PC-3 (cell line): ENCODE measurements around the gene PLXNA2. TPM values are rescaled to one million over a fixed set of nuclear protein-coding genes. Genes with fewer than 3 reads are reported as not detected.

Experiments
- ATAC-seq: fragments of 200-7000 bp; cut with Tn5 transposase; 2 replicates; pipeline ENCODE4 v1.9.1; 2020; ENCODE audit warnings: mild to moderate bottlenecking, moderate library complexity
- BruUV-seq: library from RNA; stranded (reverse); fragments of 400-500 nt; replicated peaks from 2 replicates; lab custom pipeline; 2021; lab: Mats Ljungman, UMichigan
- CTCF ChIA-PET: fragments of 300-600 bp; sonication (Branson Sonifier 250); formaldehyde crosslinking; loops from one replicate; lab custom pipeline; 2022; ENCODE audit warnings: antibody characterized with exemption; lab: Charles Lee
- POLR2A ChIA-PET: fragments of 300-600 bp; sonication (Branson Sonifier 250); formaldehyde crosslinking; loops from one replicate; lab custom pipeline; 2022; ENCODE audit warnings: antibody characterized with exemption; ENCODE audit not compliant: unreplicated experiment; lab: Charles Lee
- DNase-seq: peaks from one replicate; pipeline ENCODE4 v3.0.0-alpha.2; 2015
- H2AFZ ChIP-seq: fragments of 300-600 bp; sonication (generic); 2 replicates; pipeline ENCODE4 v1.6.0; 2016; ENCODE audit warnings: antibody characterized with exemption, low read length
- H3F3A ChIP-seq: fragments of 300-600 bp; sonication (generic); one replicate; pipeline ENCODE4 v1.6.0; 2017; ENCODE audit warnings: antibody characterized with exemption, low read length, control low read depth, mild to moderate bottlenecking; ENCODE audit not compliant: unreplicated experiment
- H3K27ac ChIP-seq: fragments of 300-600 bp; sonication (generic); 2 replicates; pipeline ENCODE4 v1.5.1; 2016; ENCODE audit warnings: mild to moderate bottlenecking, low read length
- H3K27me3 ChIP-seq: fragments of 300-600 bp; sonication (generic); 2 replicates; pipeline ENCODE4 v1.6.1; 2016; ENCODE audit warnings: low read length, mixed read lengths
- H3K36me3 ChIP-seq: fragments of 300-600 bp; sonication (generic); 2 replicates; pipeline ENCODE4 v1.6.1; 2016; ENCODE audit warnings: low read depth, mixed run types, low read length, mixed read lengths
- H3K4me1 ChIP-seq: fragments of 300-600 bp; sonication (generic); 2 replicates; pipeline ENCODE4 v1.5.1; 2016; ENCODE audit warnings: low read length; ENCODE audit not compliant: insufficient read depth
- H3K4me2 ChIP-seq: fragments of 300-600 bp; sonication (generic); 2 replicates; pipeline ENCODE4 v1.6.0; 2016; ENCODE audit warnings: low read length
- H3K4me3 ChIP-seq: fragments of 300-600 bp; sonication (generic); 2 replicates; pipeline ENCODE4 v1.5.1; 2016; ENCODE audit warnings: mild to moderate bottlenecking, low read length, mixed read lengths
- H3K79me2 ChIP-seq: fragments of 300-600 bp; sonication (generic); 2 replicates; pipeline ENCODE4 v1.6.1; 2017; ENCODE audit warnings: low read length, mixed read lengths
- H3K9ac ChIP-seq: fragments of 300-600 bp; sonication (generic); 2 replicates; pipeline ENCODE4 v1.6.0; 2016; ENCODE audit warnings: mild to moderate bottlenecking, low read length
- H3K9me2 ChIP-seq: fragments of 300-600 bp; sonication (generic); replicated peaks from 2 replicates; pipeline ENCODE4 v1.6.1; 2016; ENCODE audit warnings: mixed run types, low read length, mixed read lengths
- H3K9me3 ChIP-seq: fragments of 300-600 bp; sonication (generic); 2 replicates; pipeline ENCODE4 v1.6.1; 2016; ENCODE audit warnings: low read length, mixed read lengths
- H4K20me1 ChIP-seq: fragments of 300-600 bp; sonication (generic); 2 replicates; pipeline ENCODE4 v1.6.1; 2016; ENCODE audit warnings: low read length, mixed read lengths
- EZH2 ChIP-seq: fragments of 300-600 bp; sonication (generic); IDR thresholded peaks from one replicate; pipeline ENCODE4 v1.6.1; 2017; ENCODE audit warnings: antibody characterized with exemption, mild to moderate bottlenecking, low read length; ENCODE audit not compliant: unreplicated experiment
- EZH2phosphoT487 ChIP-seq: fragments of 300-600 bp; sonication (generic); IDR thresholded peaks from 2 replicates; pipeline ENCODE4 v1.6.1; 2018; ENCODE audit warnings: mild to moderate bottlenecking, antibody characterized with exemption, low read length, borderline replicate concordance
- intact Hi-C: fragments of 100-400 bp; cut with micrococcal nuclease; formaldehyde crosslinking; loops from 2 replicates; pipeline ENCODE4 v1.9.0; 2023
- total RNA-seq: library from RNA; depleted of rRNA; stranded (reverse); fragments of >200 nt; gene quantifications from 2 replicates; pipeline ENCODE4 v1.2.3, GENCODE V29; 2014
- TF ChIP-seq, protein P1 (sequence below): fragments of 300-600 bp; sonication (generic); conservative IDR thresholded peaks from 2 replicates; pipeline ENCODE4 v1.5.1; 2017; ENCODE audit warnings: antibody characterized with exemption, low read depth, mild to moderate bottlenecking, low read length

The PLXNA2 gene
- total RNA-seq, 1 experiment from 2014 or later = 16.2 TPM

- intact Hi-C loops = no loop called here
- POLR2A ChIA-PET = no interaction called here
- DNase-seq (no peak), ATAC-seq (no peak)
- CTCF ChIA-PET = no interaction called here
- Histone ChIP-seq H2AFZ (no peak overlapping the region), H3K27ac (no peak overlapping the region), H3K9me2 (no peaks in the 10 kb centered on the region), H3K4me3 (no peak overlapping the region), H3K4me2 (no peak overlapping the region), H3F3A (no peaks in the 10 kb centered on the region), H3K9ac (no peak overlapping the region), H4K20me1 (0 out of 2 replicates have a peak, but pooled peaks cover 7% of the 10 kb centered on the region), H3K9me3 (no peaks in the 10 kb centered on the region), H3K36me3 (no peaks in the 10 kb centered on the region), H3K27me3 (no peaks in the 10 kb centered on the region), H3K4me1 (peaks cover 23% of the 10 kb centered on the region), H3K79me2 (peaks cover 23% of the 10 kb centered on the region)
- no TSS peak for BruUV-seq
- TF ChIP-seq EZH2 = no peak
- TF ChIP-seq, protein P1, sequence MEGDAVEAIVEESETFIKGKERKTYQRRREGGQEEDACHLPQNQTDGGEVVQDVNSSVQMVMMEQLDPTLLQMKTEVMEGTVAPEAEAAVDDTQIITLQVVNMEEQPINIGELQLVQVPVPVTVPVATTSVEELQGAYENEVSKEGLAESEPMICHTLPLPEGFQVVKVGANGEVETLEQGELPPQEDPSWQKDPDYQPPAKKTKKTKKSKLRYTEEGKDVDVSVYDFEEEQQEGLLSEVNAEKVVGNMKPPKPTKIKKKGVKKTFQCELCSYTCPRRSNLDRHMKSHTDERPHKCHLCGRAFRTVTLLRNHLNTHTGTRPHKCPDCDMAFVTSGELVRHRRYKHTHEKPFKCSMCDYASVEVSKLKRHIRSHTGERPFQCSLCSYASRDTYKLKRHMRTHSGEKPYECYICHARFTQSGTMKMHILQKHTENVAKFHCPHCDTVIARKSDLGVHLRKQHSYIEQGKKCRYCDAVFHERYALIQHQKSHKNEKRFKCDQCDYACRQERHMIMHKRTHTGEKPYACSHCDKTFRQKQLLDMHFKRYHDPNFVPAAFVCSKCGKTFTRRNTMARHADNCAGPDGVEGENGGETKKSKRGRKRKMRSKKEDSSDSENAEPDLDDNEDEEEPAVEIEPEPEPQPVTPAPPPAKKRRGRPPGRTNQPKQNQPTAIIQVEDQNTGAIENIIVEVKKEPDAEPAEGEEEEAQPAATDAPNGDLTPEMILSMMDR = no peak
- TF ChIP-seq EZH2phosphoT487 = no peak
Measured at GRCh38 chr1:208230668-208231529, 13.3 kb downstream of the PLXNA2 start.

DNA sequence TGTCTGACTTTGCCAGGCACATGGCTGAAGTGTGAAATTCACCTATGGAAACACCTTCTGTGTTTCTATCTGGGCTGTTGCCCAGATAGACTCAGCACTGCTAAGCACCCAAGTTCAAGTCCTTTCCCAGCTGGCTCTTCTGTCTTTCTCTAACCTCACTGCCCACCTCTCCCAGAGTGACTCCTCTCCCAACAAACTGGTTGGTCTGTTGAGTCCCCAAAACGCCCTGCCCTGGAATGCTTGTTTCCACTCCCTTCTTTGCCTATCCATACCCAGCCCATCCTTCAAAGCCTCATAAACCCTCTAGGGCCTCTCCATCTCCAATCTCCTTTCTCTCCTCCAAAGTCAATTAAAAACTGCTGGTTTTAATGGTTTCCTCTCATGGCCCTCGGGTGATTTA, 15.6 kb downstream of the PLXNA2 start:
- CTCF ChIA-PET = no interaction called here
- no peaks in the 10 kb centered on the region for H3K36me3 ChIP-seq
- no peaks in the 10 kb centered on the region for H3K9me2 ChIP-seq
- TF ChIP-seq, protein P1 = no peak
- TF ChIP-seq EZH2phosphoT487 (no peak), EZH2 (no peak)
- H3K9me3 ChIP-seq = no peaks in the 10 kb centered on the region
- POLR2A ChIA-PET = no interaction called here
- no peak for DNase-seq
- BruUV-seq = no TSS peak
- peaks cover 24% of the 10 kb centered on the region for H3K4me1 ChIP-seq
- ATAC-seq = no peak
- H3K4me3 ChIP-seq = no peak overlapping the region
- no peak overlapping the region for H3K4me2 ChIP-seq
- no peaks in the 10 kb centered on the region for H3K27me3 ChIP-seq
- H3K79me2 ChIP-seq = peaks cover 18% of the 10 kb centered on the region
- H4K20me1 ChIP-seq = 0 out of 2 replicates have a peak, but pooled peaks cover 7% of the 10 kb centered on the region
- no peak overlapping the region for H2AFZ ChIP-seq
- H3F3A ChIP-seq = no peaks in the 10 kb centered on the region
- intact Hi-C loops = no loop called here
- H3K9ac ChIP-seq = no peak overlapping the region
- H3K27ac ChIP-seq = no peak overlapping the region

- H3K27ac ChIP-seq = no peak overlapping the region
- DNase-seq (no peak), ATAC-seq (no peak)
- no peaks in the 10 kb centered on the region for H3K36me3 ChIP-seq
- POLR2A ChIA-PET = no interaction called here
- no peaks in the 10 kb centered on the region for H3F3A ChIP-seq
- TF ChIP-seq EZH2phosphoT487 (no peak), EZH2 (no peak)
- TF ChIP-seq, protein P1 = no peak
- BruUV-seq = no TSS peak
- H3K9me2 ChIP-seq = no peaks in the 10 kb centered on the region
- H3K79me2 ChIP-seq = peaks cover 21% of the 10 kb centered on the region
- H3K9ac ChIP-seq = no peak overlapping the region
- H3K4me3 ChIP-seq = no peak overlapping the region
- H3K9me3 ChIP-seq = no peaks in the 10 kb centered on the region
- no peak overlapping the region for H2AFZ ChIP-seq
- intact Hi-C loops = no loop called here
- 0 out of 2 replicates have a peak, but pooled peaks cover 7% of the 10 kb centered on the region for H4K20me1 ChIP-seq
- CTCF ChIA-PET = no interaction called here
- H3K27me3 ChIP-seq = no peaks in the 10 kb centered on the region
- no peak overlapping the region for H3K4me2 ChIP-seq
- peaks cover 30% of the 10 kb centered on the region for H3K4me1 ChIP-seq
Measured at GRCh38 chr1:208228026-208228425, 16.2 kb downstream of the PLXNA2 start.
